ENCODE data around the gene GPALPP1. TPM values are rescaled to one million over a fixed set of nuclear protein-coding genes. Genes with fewer than 3 reads are reported as not detected.

GPALPP1 gene
- total and polyA plus RNA-seq, 3 experiments from 2014 or later: 18.3 to 29.8 (median 26.6) TPM

GRCh38 chr13:44976949-44977583 lies 12.3 kb upstream of the GPALPP1 start:
- Histone ChIP-seq H3K36me3 (ENCODE audit: insufficient read depth, low read length) (peaks cover 19% of the 10 kb centered on the region), H3K27ac (ENCODE audit: low read depth, low read length) (no peak overlapping the region), H3K4me1 (ENCODE audit: insufficient read depth, low read length) (no peaks in the 10 kb centered on the region), H3K9me3 (ENCODE audit: low read length) (no peaks in the 10 kb centered on the region), H3K4me3 (ENCODE audit: low read length) (no peak overlapping the region), H3K27me3 (ENCODE audit: insufficient read depth, low read length, poor library complexity, severe bottlenecking) (no peaks in the 10 kb centered on the region)
- no peak for DNase-seq
- Mint-ChIP-seq H3K4me1 (no peaks in the 10 kb centered on the region), H3K27me3 (no peaks in the 10 kb centered on the region), H3K9me3 (no peaks in the 10 kb centered on the region), H3K36me3 (peaks cover 0 to 40% (median 4%) of the 10 kb centered on the region in 3 donors), H3K27ac (peak overlapping the region in 1 of 8 donors; percentile 4), H3K4me3 (no peak overlapping the region)
- ChIA-PET CTCF (no interaction called here), POLR2A (no interaction called here)

- H3K27me3 Mint-ChIP-seq: no peaks in the 10 kb centered on the region
- ChIA-PET POLR2A (no interaction called here), CTCF (no interaction called here)
- DNase-seq: no peak
- H3K27ac Mint-ChIP-seq: no peak overlapping the region
- Histone ChIP-seq H3K4me3 (ENCODE audit: low read length) (no peak overlapping the region), H3K4me1 (ENCODE audit: insufficient read depth, low read length) (no peaks in the 10 kb centered on the region), H3K9me3 (ENCODE audit: low read length) (no peaks in the 10 kb centered on the region), H3K27ac (ENCODE audit: low read depth, low read length) (no peak overlapping the region), H3K36me3 (ENCODE audit: insufficient read depth, low read length) (peaks cover 19% of the 10 kb centered on the region), H3K27me3 (ENCODE audit: insufficient read depth, low read length, poor library complexity, severe bottlenecking) (no peaks in the 10 kb centered on the region)
- H3K4me3 Mint-ChIP-seq: no peak overlapping the region
- peaks cover 4 to 5% (median 5%) of the 10 kb centered on the region in 3 donors for H3K4me1 Mint-ChIP-seq
- H3K9me3 Mint-ChIP-seq: no peaks in the 10 kb centered on the region
- peaks cover 0 to 42% (median 4%) of the 10 kb centered on the region in 3 donors for H3K36me3 Mint-ChIP-seq
These were observed 11.0 kb upstream of the GPALPP1 start for GRCh38 chr13:44978328-44978727.

- ChIA-PET POLR2A (interaction anchor here (0.6 kb wide), 1 partner anchor 72 kb away, joined by 3 read pairs; no protein-coding TSS in a partner anchor), CTCF (interaction anchor here (1.0 kb wide), 1 partner anchor 71 kb away, joined by 3 read pairs; no protein-coding TSS in a partner anchor)
- Mint-ChIP-seq H3K27me3 (peaks cover 0 to 2% of the 10 kb centered on the region in 2 donors), H3K27ac (peak overlapping the region; percentile 94 to 100 (median 99)), H3K4me1 (peaks cover 56 to 76% (median 65%) of the 10 kb centered on the region in 3 donors), H3K9me3 (no peaks in the 10 kb centered on the region), H3K4me3 (peak overlapping the region; percentile 93 to 100 (median 99)), H3K36me3 (peaks cover 0 to 32% (median 7%) of the 10 kb centered on the region in 3 donors)
- H3K27ac ChIP-seq (ENCODE audit: low read depth, low read length): peak overlapping the region; percentile 91
- no peaks in the 10 kb centered on the region for H3K27me3 ChIP-seq (ENCODE audit: insufficient read depth, low read length, poor library complexity, severe bottlenecking)
- peak in 1 of 5 donors; percentile 1 for DNase-seq
- no peaks in the 10 kb centered on the region for H3K9me3 ChIP-seq (ENCODE audit: low read length)
- no peaks in the 10 kb centered on the region for H3K36me3 ChIP-seq (ENCODE audit: insufficient read depth, low read length)
- H3K4me1 ChIP-seq (ENCODE audit: insufficient read depth, low read length): peaks cover 26% of the 10 kb centered on the region
- peak overlapping the region; percentile 92 for H3K4me3 ChIP-seq (ENCODE audit: low read length)
These were observed 603 bp downstream of the GPALPP1 start for GRCh38 chr13:44989941-44990340.

GRCh38 chr13:45003417-45003816 lies 14.1 kb downstream of the GPALPP1 start:
- H3K9me3 ChIP-seq (ENCODE audit: low read length): no peaks in the 10 kb centered on the region
- no peaks in the 10 kb centered on the region for H3K27me3 Mint-ChIP-seq
- no peaks in the 10 kb centered on the region for H3K27me3 ChIP-seq (ENCODE audit: insufficient read depth, low read length, poor library complexity, severe bottlenecking)
- ChIA-PET CTCF (no interaction called here), POLR2A (no interaction called here)
- DNase-seq: no peak
- H3K27ac Mint-ChIP-seq: no peak overlapping the region
- H3K27ac ChIP-seq (ENCODE audit: low read depth, low read length): no peak overlapping the region
- H3K36me3 Mint-ChIP-seq: peaks cover 8 to 68% (median 24%) of the 10 kb centered on the region in 3 donors
- H3K4me1 ChIP-seq (ENCODE audit: insufficient read depth, low read length): no peaks in the 10 kb centered on the region
- H3K4me3 Mint-ChIP-seq: no peak overlapping the region
- H3K4me3 ChIP-seq (ENCODE audit: low read length): no peak overlapping the region
- no peaks in the 10 kb centered on the region for H3K9me3 Mint-ChIP-seq
- H3K4me1 Mint-ChIP-seq: peaks cover under 1 to 3% (median 1%) of the 10 kb centered on the region in 3 donors
- peaks cover 6% of the 10 kb centered on the region for H3K36me3 ChIP-seq (ENCODE audit: insufficient read depth, low read length)

- no peaks in the 10 kb centered on the region for H3K4me1 ChIP-seq (ENCODE audit: insufficient read depth, low read length)
- Mint-ChIP-seq H3K36me3 (peaks cover 8 to 71% (median 26%) of the 10 kb centered on the region in 3 donors), H3K27me3 (no peaks in the 10 kb centered on the region), H3K27ac (no peak overlapping the region), H3K9me3 (no peaks in the 10 kb centered on the region), H3K4me1 (no peaks in the 10 kb centered on the region), H3K4me3 (no peak overlapping the region)
- POLR2A ChIA-PET: no interaction called here
- no peak for DNase-seq
- CTCF ChIA-PET: no interaction called here
- no peaks in the 10 kb centered on the region for H3K27me3 ChIP-seq (ENCODE audit: insufficient read depth, low read length, poor library complexity, severe bottlenecking)
- no peak overlapping the region for H3K4me3 ChIP-seq (ENCODE audit: low read length)
- H3K27ac ChIP-seq (ENCODE audit: low read depth, low read length): no peak overlapping the region
- H3K36me3 ChIP-seq (ENCODE audit: insufficient read depth, low read length): peaks cover 11% of the 10 kb centered on the region
- no peaks in the 10 kb centered on the region for H3K9me3 ChIP-seq (ENCODE audit: low read length)
These were observed 14.8 kb downstream of the GPALPP1 start for GRCh38 chr13:45004096-45004495.

GRCh38 chr13:45007225-45007624 lies 17.9 kb downstream of the GPALPP1 start:
- Histone ChIP-seq H3K27ac (ENCODE audit: low read depth, low read length) (no peak overlapping the region), H3K4me1 (ENCODE audit: insufficient read depth, low read length) (no peaks in the 10 kb centered on the region), H3K27me3 (ENCODE audit: insufficient read depth, low read length, poor library complexity, severe bottlenecking) (no peaks in the 10 kb centered on the region), H3K9me3 (ENCODE audit: low read length) (no peaks in the 10 kb centered on the region), H3K4me3 (ENCODE audit: low read length) (no peak overlapping the region), H3K36me3 (ENCODE audit: insufficient read depth, low read length) (peaks cover 17% of the 10 kb centered on the region)
- H3K27me3 Mint-ChIP-seq: no peaks in the 10 kb centered on the region
- no peak overlapping the region for H3K4me3 Mint-ChIP-seq
- POLR2A ChIA-PET: interaction anchor here (0.6 kb wide), 1 partner anchor 55 kb away, joined by 3 read pairs; no protein-coding TSS in a partner anchor
- H3K27ac Mint-ChIP-seq: no peak overlapping the region
- peaks cover 8 to 78% (median 23%) of the 10 kb centered on the region in 3 donors for H3K36me3 Mint-ChIP-seq
- CTCF ChIA-PET: interaction anchor here (1.4 kb wide), 1 partner anchor 40 kb away, joined by 4 read pairs; no protein-coding TSS in a partner anchor
- no peaks in the 10 kb centered on the region for H3K9me3 Mint-ChIP-seq
- H3K4me1 Mint-ChIP-seq: no peaks in the 10 kb centered on the region
- DNase-seq: no peak

- Histone ChIP-seq H3K27me3 (ENCODE audit: insufficient read depth, low read length, poor library complexity, severe bottlenecking) (no peaks in the 10 kb centered on the region), H3K4me1 (ENCODE audit: insufficient read depth, low read length) (no peaks in the 10 kb centered on the region), H3K4me3 (ENCODE audit: low read length) (no peak overlapping the region), H3K27ac (ENCODE audit: low read depth, low read length) (no peak overlapping the region), H3K9me3 (ENCODE audit: low read length) (no peaks in the 10 kb centered on the region), H3K36me3 (ENCODE audit: insufficient read depth, low read length) (peaks cover 17% of the 10 kb centered on the region)
- Mint-ChIP-seq H3K27ac (peak overlapping the region in 1 of 8 donors; percentile 33), H3K4me1 (no peaks in the 10 kb centered on the region), H3K36me3 (peaks cover 7 to 76% (median 21%) of the 10 kb centered on the region in 3 donors), H3K9me3 (no peaks in the 10 kb centered on the region), H3K27me3 (no peaks in the 10 kb centered on the region), H3K4me3 (no peak overlapping the region)
- ChIA-PET POLR2A (interaction anchor here (0.6 kb wide), 1 partner anchor 55 kb away, joined by 3 read pairs; no protein-coding TSS in a partner anchor), CTCF (no interaction called here)
- no peak for DNase-seq
These were observed 18.5 kb downstream of the GPALPP1 start for GRCh38 chr13:45007823-45008222.

GRCh38 chr13:45011198-45011597 lies 21.9 kb downstream of the GPALPP1 start:
- DNase-seq: no peak
- peaks cover 29% of the 10 kb centered on the region for H3K36me3 ChIP-seq (ENCODE audit: insufficient read depth, low read length)

More at GRCh38 chr13:45011198-45011597, 21.9 kb downstream of the GPALPP1 start:
- ChIA-PET POLR2A (no interaction called here), CTCF (no interaction called here)
- no peak overlapping the region for H3K27ac ChIP-seq (ENCODE audit: low read depth, low read length)
- Mint-ChIP-seq H3K27me3 (no peaks in the 10 kb centered on the region), H3K9me3 (no peaks in the 10 kb centered on the region), H3K4me1 (no peaks in the 10 kb centered on the region), H3K4me3 (no peak overlapping the region), H3K36me3 (peaks cover 10 to 83% (median 21%) of the 10 kb centered on the region in 3 donors), H3K27ac (no peak overlapping the region)
- no peaks in the 10 kb centered on the region for H3K9me3 ChIP-seq (ENCODE audit: low read length)
- no peak overlapping the region for H3K4me3 ChIP-seq (ENCODE audit: low read length)
- H3K4me1 ChIP-seq (ENCODE audit: insufficient read depth, low read length): no peaks in the 10 kb centered on the region
- H3K27me3 ChIP-seq (ENCODE audit: insufficient read depth, low read length, poor library complexity, severe bottlenecking): no peaks in the 10 kb centered on the region
